ENCODE measurements around the gene MOB3A.

DNA sequence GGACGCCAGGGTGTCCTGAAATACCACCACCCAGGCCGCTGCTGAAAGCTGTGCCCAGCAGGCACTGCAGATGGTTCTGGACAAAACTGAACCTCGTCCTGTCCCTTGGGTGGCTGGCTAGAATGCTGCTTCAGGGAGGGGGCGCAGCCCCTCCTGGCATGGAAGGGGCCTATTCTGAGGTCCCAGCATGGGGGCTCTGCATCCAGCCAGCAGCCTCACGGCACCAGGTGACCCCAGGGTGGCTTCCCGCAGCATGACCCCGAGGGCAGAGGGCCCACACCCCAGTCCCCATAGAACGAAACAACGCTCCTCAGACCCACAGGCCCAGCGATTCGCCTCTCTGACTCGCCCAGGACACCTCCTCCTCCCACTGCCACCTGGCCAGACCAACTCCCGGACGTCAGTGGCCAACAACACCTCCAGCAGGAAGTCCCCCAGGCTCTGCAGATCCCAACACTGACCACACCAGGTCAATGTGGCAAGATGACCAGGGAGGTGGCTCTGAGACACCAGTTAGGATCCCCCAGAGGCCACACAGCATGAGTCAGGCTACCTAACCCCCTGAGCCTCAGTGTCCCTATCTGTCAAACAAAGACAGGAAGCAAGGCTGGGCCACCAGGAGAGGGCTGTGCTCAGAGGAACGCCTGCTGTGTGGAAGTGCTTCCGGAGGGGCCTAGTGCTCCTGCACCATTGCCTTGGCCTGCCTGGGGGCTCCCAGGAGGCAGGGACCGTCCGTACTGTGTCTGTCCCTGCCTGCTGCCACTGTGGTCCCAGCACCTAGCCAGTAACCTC is 51.2 kb downstream of the MOB3A start:
- no peak for TF ChIP-seq ZZZ3 (IDR thresholded peaks at IDR 0.05; ENCODE audit: control insufficient read depth, insufficient read length, low read depth)
- TF ChIP-seq, protein P1, sequence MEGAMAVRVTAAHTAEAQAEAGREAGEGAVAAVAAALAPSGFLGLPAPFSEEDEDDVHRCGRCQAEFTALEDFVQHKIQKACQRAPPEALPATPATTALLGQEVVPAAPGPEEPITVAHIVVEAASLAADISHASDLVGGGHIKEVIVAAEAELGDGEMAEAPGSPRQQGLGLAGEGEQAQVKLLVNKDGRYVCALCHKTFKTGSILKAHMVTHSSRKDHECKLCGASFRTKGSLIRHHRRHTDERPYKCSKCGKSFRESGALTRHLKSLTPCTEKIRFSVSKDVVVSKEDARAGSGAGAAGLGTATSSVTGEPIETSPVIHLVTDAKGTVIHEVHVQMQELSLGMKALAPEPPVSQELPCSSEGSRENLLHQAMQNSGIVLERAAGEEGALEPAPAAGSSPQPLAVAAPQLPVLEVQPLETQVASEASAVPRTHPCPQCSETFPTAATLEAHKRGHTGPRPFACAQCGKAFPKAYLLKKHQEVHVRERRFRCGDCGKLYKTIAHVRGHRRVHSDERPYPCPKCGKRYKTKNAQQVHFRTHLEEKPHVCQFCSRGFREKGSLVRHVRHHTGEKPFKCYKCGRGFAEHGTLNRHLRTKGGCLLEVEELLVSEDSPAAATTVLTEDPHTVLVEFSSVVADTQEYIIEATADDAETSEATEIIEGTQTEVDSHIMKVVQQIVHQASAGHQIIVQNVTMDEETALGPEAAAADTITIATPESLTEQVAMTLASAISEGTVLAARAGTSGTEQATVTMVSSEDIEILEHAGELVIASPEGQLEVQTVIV (IDR thresholded peaks at IDR 0.05; ENCODE audit: borderline replicate concordance, partially characterized antibody), result no peak
- no peak for TF ChIP-seq FOXM1 (IDR thresholded peaks at IDR 0.05; ENCODE audit: low read depth, low read length)
- TF ChIP-seq, protein P2, sequence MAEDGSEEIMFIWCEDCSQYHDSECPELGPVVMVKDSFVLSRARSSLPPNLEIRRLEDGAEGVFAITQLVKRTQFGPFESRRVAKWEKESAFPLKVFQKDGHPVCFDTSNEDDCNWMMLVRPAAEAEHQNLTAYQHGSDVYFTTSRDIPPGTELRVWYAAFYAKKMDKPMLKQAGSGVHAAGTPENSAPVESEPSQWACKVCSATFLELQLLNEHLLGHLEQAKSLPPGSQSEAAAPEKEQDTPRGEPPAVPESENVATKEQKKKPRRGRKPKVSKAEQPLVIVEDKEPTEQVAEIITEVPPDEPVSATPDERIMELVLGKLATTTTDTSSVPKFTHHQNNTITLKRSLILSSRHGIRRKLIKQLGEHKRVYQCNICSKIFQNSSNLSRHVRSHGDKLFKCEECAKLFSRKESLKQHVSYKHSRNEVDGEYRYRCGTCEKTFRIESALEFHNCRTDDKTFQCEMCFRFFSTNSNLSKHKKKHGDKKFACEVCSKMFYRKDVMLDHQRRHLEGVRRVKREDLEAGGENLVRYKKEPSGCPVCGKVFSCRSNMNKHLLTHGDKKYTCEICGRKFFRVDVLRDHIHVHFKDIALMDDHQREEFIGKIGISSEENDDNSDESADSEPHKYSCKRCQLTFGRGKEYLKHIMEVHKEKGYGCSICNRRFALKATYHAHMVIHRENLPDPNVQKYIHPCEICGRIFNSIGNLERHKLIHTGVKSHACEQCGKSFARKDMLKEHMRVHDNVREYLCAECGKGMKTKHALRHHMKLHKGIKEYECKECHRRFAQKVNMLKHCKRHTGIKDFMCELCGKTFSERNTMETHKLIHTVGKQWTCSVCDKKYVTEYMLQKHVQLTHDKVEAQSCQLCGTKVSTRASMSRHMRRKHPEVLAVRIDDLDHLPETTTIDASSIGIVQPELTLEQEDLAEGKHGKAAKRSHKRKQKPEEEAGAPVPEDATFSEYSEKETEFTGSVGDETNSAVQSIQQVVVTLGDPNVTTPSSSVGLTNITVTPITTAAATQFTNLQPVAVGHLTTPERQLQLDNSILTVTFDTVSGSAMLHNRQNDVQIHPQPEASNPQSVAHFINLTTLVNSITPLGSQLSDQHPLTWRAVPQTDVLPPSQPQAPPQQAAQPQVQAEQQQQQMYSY (CRISPR knock-in tag; IDR thresholded peaks at IDR 0.05), result no peak
- TF ChIP-seq, protein P3, sequence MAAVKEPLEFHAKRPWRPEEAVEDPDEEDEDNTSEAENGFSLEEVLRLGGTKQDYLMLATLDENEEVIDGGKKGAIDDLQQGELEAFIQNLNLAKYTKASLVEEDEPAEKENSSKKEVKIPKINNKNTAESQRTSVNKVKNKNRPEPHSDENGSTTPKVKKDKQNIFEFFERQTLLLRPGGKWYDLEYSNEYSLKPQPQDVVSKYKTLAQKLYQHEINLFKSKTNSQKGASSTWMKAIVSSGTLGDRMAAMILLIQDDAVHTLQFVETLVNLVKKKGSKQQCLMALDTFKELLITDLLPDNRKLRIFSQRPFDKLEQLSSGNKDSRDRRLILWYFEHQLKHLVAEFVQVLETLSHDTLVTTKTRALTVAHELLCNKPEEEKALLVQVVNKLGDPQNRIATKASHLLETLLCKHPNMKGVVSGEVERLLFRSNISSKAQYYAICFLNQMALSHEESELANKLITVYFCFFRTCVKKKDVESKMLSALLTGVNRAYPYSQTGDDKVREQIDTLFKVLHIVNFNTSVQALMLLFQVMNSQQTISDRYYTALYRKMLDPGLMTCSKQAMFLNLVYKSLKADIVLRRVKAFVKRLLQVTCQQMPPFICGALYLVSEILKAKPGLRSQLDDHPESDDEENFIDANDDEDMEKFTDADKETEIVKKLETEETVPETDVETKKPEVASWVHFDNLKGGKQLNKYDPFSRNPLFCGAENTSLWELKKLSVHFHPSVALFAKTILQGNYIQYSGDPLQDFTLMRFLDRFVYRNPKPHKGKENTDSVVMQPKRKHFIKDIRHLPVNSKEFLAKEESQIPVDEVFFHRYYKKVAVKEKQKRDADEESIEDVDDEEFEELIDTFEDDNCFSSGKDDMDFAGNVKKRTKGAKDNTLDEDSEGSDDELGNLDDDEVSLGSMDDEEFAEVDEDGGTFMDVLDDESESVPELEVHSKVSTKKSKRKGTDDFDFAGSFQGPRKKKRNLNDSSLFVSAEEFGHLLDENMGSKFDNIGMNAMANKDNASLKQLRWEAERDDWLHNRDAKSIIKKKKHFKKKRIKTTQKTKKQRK (IDR thresholded peaks at IDR 0.05; ENCODE audit: low read depth, low read length), result no peak
- no peak for TF ChIP-seq ZNF207 (IDR thresholded peaks at IDR 0.05; ENCODE audit: borderline replicate concordance)
- no peak for TF ChIP-seq CHD2 (IDR thresholded peaks at IDR 0.05; ENCODE audit: borderline replicate concordance, low read depth, low read length)
- TF ChIP-seq, protein P4, sequence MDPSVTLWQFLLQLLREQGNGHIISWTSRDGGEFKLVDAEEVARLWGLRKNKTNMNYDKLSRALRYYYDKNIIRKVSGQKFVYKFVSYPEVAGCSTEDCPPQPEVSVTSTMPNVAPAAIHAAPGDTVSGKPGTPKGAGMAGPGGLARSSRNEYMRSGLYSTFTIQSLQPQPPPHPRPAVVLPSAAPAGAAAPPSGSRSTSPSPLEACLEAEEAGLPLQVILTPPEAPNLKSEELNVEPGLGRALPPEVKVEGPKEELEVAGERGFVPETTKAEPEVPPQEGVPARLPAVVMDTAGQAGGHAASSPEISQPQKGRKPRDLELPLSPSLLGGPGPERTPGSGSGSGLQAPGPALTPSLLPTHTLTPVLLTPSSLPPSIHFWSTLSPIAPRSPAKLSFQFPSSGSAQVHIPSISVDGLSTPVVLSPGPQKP (IDR thresholded peaks at IDR 0.05; ENCODE audit: low read depth, low read length), result no peak
- no peak for TF ChIP-seq CBFB (IDR thresholded peaks at IDR 0.05; ENCODE audit: low read depth)
- no peak for TF ChIP-seq BACH1 (IDR thresholded peaks at IDR 0.05; ENCODE audit: borderline replicate concordance)

All from GM12878 (cell line).